K562 treated with DMSO at 1 percent for 24 hours (cell line): ENCODE data around the gene CBX8. TPM values are rescaled to one million over a fixed set of nuclear protein-coding genes. Genes with fewer than 3 reads are reported as not detected.

Experiments used
- total RNA-seq: library from RNA; unstranded; fragments of 300-600 nt; gene quantifications from 2 replicates; pipeline ENCODE4 v1.2.3, GENCODE V29; 2022; ENCODE audit warnings: low read depth; ENCODE audit not compliant: insufficient read depth

Gene CBX8
- total RNA-seq = 7.4 and 8.5 TPM in 2 replicates

GRCh38 chr17:79796763-79797491 is at the start of gene CBX8:
TSS of gene CBX8 (minus strand) at chr17:79797077. CDS start at chr17:79796998, 79 bp downstream.

GRCh38 chr17:79839356-79840268 is 42.7 kb upstream of the CBX8 start, which contains the start of gene CBX4:
TSS of gene CBX4 (minus strand) at chr17:79839440. CDS start at chr17:79839251, 189 bp downstream.

GRCh38 chr17:79777894-79778503 is 18.9 kb downstream of the CBX8 start, which contains the start of gene CBX2:
TSS of gene CBX2 (plus strand) at chr17:79778148. CDS start at chr17:79778236, 88 bp downstream.

Other genes starting within 250 kb of the CBX8 start
- gene RBFOX3, start 186.0 kb downstream of the CBX8 start, total RNA-seq = 0.13 TPM in 1 of 2 replicates, not detected in the other
- gene ENPP7, start 66.1 kb downstream of the CBX8 start, total RNA-seq = not detected in 2 replicates
- 18.2 and 18.7 TPM in 2 replicates for gene CBX2, start 18.9 kb downstream of the CBX8 start, total RNA-seq
- gene CBX4, start 42.4 kb upstream of the CBX8 start, total RNA-seq = 99.7 and 102 TPM in 2 replicates
- 0.96 and 1.2 TPM in 2 replicates for gene TBC1D16, start 238.8 kb upstream of the CBX8 start, total RNA-seq
- not detected in 2 replicates for gene CCDC40, start 239.6 kb upstream of the CBX8 start, total RNA-seq